Activated CD4-positive, CD25-positive, alpha-beta regulatory T cell treated with anti-CD3 and anti-CD28 coated beads, Interleukin-2, amount 50 U/mL, for 72 hours (primary cell): ENCODE measurements around the gene GNGT2.
"Not testable (repeated sequence)": the region's sequence is repeated elsewhere in the genome, so short reads cannot be mapped to it uniquely, and the experiment has no call there.

Experiments used
- DNase-seq: peaks from one replicate; pipeline ENCODE4 v3.0.0; 2021

The GNGT2 gene

DNA sequence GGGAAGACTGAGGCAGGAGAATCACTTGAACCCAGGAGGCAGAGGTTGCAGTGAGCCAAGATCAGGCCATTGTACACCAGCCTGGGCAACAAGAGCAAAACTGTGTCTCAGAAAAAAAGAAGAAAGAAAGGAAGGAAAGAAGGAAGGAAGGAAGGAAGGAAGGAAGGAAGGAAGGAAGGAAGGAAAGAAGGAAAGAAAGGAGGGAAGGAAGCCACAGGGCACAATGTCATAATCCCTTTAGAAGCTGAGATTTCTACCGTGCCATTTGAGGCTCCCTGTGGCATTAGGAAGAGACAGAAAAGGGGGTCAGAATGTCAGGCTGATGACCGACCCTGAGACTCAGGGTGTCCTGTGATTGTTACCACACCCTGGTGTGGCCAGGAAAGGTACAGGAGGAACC lies 6.6 kb downstream of the GNGT2 start:
- DNase-seq = no peak

DNA sequence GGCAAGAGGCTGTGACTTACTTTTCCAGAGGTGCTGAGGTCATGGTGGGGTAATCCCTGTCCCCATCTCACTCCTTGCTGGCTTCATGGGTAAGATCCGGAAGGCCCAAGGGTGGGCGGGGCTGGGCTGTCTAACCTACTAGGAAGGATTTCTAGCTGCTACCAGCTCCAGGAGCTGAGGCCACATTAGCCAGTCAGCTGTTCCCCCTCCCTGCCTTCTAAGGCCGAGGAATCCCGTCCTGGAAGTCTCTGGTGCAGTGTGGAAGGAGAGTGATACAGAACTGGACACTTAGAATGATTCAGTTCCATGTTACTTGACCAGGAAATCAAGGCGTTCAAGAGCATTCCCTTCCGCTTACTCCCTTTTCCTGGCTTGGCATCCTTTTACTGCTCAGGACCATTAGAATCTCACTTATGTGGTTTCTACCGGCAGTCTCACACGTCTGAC lies 8.9 kb downstream of the GNGT2 start:
- DNase-seq = no peak

DNA sequence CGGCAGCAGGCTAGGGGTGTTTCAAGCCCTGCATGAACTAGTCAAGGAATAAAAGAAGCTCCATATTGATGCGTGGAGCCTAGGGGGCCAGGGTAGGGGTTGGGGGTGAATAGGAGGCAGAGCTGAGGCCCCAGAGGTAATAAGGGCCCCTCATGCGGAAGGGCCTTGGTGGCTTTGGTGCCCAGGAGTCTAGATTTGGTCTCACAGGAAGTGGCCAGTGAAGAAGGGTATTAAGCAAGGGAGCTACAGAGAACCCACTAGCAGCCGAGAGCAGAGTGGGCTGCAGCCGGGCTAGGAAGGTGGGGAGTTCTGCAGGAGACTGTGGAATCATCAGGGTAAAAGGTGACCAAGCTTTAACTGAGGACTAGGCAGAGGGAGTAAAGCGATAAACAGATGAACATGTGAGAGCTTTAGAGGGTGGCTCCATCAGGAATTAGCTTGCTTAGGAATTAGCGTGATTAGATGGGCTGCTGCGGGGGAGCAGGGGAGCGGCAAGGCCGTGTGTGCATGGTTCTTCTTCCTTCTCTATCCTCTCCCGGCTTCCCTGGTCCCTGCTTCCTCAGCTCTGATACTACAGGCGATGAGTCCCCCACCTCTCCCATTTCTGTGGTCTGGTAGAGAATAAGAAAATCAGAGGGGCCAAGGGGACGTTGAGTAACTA lies 9.8 kb downstream of the GNGT2 start:
- DNase-seq = no peak

DNA sequence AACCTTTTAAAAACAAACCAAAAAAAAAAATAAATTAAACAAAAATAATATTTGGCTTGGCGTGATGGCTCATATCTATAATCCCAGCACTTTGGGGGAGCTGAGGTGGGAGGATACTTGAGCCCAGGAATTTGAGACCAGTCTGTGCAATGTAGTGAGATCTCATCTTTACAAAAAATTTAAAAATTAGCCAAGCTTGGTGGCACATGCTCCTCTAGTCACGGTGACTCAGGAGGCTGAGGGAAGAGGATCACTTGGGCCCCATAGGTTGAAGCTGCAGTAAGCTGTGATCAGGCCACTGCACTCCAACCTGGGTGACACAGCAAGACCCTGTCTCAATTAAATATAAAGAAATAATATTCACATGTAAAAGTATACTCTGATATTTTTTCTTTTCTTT lies 12.2 kb downstream of the GNGT2 start:
- DNase-seq = no peak

DNA sequence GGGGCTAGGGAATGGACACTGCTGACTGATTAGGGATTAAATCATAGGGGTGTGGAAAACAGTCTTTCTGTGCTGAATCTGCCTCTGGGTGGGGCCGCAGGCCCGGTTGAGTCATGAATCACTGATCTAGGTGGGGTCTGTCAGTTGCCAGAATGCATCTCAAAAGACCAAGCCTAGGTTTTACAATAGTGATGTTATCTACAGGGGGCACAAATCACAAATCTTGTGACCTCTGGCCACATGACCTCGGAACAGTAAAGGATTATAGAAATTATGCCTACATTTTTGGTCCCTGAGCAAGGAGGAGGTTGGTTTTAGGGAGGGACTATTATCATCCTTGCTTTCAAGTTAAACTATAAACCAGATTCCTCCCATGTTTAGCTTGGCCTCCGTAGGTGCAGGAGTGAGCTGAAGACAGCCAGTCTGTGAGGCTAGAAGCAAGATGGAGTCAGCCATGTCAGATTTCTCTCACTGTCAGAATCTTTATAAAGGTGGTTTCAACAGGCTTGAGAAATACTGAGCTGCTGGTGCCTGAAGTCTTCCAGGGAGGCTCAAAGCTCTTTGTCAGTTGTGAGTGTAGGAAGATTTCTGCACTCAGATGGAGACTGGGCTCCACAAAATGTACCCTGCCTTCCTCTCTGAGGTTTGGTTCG lies 12.9 kb downstream of the GNGT2 start:
- no peak for DNase-seq

DNA sequence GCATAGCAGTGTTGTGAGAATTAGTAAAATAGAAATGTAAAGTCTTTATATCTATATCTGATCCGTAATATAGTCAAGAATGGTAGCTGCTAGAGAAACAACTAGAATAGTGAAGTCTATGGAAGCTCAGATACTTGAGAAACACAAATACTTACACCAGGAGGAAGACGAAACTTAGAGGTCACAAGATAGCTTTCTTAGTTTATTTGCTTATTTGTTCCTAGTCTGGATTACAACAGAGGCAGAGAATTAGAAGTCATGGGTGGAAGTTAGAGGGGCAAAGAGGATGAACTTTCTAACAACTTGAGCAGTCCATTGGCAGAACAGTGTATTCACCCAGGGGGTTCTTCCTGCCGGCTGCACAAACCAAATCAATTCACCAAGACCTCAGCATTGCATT lies 13.9 kb downstream of the GNGT2 start:
- no peak for DNase-seq

DNA sequence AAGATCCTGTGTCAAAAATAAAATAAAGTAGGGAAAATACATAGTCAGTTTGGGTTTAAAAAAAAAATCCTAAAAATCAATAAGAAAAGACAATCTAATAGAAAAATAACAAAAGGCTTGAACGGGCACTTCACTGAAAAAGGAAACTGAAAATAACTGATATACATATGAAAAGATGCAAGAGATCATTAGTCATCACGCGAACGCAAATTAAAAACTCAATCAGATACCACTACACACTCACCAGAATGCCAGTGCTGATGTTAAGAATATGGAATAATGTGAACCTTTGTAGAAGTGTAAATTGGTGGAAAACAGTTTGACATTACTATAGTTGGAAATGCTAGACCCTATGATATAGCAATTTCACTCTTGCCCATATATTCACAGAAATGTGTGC lies 14.6 kb downstream of the GNGT2 start:
- no peak for DNase-seq

DNA sequence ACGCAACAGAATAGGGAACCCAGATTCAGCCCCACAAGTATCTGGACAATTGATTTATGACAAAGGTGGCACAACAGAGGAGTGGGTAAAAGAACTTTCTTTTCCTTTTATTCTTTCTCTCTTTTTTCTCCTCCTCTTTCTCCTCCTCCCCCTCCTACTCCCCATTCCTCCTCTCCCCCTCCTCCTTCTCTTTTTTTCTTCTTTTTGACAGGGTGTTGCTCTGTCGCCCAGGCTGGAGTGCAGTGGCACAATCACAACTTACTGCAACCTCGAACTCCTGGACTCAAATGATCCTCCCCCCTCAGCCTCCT lies 16.1 kb downstream of the GNGT2 start:
- DNase-seq = no peak

DNA sequence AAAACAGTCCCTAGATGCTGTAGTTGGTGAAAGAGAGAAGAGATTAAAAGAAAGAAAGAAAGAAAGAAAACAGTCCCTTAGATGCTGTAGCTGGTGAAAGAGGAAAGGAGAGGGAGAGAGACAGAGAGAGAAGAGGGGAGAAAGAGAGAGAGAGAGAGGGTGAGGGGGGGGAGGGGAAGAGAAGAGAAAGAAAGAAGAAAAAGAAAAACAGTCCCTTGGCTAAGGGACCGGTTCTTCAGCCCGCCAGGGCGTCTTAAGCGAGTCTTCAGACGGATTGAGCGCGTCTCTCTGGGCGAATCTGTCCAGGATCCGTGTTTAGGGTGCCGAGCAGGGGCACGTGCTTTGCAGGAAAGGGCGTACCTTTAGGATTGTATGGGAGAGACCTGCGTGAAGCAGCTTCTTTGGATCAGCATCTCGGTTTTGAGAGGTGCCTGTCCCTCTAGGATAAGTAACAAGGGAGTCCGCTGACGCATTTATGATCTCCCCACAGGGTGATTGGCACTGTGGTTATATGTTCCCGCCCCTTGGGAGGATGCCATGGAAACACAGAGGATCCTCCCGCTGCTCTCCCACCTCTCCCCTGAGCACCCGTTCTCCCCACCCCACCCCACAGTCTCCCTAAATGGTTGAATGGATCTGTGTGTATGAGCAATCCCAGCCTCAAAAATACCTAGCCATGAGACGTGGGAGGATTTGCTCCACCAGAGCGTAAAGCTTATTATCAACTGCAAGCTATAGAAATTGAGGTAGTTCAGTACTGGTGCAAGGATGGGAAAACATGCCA lies 16.7 kb downstream of the GNGT2 start:
- no peak for DNase-seq

DNA sequence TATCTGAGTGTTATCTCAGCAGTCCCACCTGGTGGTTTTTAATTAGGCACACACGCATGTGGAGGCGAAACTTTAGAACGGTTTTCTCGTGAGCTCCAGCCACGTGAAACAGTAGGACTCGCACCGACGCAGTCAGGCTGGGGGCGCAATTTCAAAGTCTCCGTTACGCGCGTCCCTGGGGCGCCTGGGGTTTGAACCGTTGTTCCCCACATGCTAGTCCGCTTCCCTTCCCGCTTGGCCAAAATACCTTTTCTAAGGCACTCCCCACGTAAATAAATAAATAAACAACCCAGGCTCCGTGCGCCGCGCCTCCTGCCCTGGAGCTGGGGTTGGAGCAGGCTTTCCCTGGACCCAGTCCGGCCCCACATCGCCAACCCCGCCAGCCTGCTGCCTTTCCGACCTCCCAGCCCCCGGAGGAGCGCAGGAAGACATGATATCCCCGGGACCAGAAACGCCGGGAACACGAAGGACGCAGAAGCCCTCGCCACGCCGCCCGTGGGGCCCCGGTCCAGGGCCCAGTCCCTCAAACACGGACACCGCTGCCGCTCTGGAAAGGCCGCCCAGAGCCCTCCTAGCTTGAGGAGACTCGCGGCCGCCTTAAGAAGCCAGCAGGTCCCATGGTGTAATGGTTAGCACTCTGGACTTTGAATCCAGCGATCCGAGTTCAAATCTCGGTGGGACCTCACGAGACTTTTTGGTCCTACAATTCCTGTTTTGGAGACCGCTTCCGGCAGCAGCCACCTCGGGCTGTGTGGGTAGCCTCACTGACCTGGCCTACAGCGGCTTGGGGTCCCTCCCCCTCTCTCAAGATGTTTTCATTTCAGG lies 18.2 kb downstream of the GNGT2 start:
- DNase-seq = peak; percentile 98

DNA sequence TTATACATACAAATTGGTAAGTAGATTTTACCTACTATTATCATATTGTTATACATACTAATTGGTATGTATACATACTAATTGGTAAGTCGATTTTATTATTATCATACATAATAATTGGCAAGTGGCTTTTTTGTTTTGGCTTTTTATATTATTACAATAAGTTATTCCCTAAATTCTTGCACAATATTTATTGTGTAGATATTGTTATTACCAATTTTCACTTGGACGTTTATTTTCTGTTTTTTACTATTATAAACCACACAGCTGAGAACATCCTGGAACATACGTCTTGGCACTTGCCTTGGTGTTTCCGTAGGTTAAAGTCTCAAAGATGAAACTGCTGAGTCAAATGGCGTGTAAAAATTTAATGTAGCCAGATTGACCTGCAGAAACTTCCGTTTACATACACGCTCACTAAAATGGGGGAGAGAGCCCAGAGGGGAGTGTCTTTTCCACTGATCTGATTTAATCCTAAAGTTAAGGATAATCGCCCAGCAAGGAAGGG lies 18.9 kb downstream of the GNGT2 start:
- no peak for DNase-seq

DNA sequence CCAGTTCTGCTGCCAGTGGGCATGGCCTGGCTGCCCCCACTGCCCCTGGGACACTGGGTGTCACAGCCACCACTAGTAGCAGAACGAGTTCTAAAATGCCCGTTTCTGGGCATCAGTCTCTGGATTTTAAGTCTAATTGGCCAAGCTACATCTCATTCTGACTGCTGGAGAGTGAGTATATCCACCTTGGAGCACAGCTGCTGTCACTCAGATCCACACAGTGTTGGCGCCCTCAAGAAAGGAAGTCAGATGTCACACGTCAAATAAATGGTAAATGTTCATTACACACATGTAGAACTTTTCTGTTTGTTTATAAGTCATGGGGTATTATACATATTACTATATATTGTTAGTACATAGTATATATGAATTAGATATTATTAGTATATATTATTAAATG lies 19.4 kb downstream of the GNGT2 start:
- no peak for DNase-seq

DNA sequence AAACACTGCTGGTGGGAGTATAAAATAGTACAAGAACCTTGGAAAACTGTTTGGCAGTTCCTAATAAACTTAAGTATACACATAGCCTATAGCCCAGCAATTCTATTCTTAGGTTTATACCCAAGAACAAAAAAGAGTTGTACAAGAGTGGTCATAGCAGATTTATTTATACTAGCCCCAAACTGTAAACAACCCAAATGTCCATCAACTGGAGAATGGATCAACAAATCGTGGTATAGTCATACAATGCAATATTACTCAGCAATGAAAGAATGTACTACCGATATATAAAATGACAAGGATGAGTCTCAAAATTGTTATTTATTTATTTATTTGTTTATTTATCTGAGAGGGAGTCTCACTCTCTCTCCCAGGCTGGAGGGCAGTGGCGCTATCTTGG lies 23.1 kb downstream of the GNGT2 start:
- no peak for DNase-seq

DNA sequence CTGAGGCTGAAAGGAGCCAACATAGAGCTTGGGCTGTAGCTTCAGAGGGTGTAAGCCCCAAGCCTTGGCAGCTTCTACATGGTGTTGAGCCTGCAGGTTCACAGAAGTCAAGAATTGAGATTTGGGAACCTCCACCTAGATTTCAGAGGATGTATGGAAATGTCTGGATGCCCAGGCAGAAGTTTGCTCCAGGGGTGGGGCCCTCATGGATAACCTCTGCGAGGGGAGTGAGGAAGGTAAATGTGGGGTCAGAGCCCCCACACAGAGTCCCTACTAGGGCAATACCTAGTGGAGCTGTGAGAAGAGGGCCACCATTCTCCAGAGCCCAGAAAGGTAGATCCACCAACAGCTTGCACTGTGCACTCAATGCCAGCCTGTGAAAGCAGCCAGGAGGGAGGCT lies 25.0 kb downstream of the GNGT2 start:
- not testable (repeated sequence) for DNase-seq

DNA sequence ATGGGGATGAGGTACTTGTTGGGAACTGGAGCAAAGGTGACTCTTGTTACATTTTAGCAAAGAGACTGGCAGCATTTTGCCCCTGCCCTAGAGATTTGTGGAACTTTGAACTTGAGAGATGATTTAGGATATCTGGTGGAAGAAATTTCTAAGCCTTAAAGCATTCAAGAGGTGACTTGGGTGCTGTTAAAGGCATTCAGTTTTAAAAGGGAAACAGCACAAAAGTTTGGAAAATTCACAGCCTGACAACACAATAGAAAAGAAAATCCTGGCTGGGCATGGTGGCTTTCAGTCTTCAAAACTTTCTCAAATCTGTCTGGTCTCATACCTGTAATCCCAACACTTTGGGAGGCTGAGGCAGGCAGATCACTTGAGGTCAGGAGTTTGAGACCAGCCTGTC lies 25.9 kb downstream of the GNGT2 start:
- DNase-seq = not testable (repeated sequence)

DNA sequence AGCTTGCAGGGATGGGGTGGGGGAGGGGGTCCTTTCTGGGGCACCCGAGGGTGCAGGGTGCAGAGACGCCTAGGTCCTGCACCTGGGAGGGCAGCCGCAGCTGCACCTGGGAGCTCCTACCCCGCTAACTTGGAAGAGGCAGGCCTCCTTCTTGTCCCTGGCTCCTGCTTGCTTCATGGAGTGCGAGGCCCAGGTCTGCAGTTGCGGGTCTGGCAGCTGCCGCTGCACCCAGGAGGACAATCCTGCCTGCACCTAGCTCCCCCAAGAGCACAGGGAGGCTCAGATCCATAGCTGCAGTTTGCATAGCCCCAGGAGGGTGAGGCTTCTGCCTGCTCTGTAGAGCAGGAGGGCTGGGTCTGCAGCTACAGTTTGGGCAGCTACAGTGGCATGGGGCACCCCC lies 26.6 kb downstream of the GNGT2 start:
- no peak for DNase-seq

DNA sequence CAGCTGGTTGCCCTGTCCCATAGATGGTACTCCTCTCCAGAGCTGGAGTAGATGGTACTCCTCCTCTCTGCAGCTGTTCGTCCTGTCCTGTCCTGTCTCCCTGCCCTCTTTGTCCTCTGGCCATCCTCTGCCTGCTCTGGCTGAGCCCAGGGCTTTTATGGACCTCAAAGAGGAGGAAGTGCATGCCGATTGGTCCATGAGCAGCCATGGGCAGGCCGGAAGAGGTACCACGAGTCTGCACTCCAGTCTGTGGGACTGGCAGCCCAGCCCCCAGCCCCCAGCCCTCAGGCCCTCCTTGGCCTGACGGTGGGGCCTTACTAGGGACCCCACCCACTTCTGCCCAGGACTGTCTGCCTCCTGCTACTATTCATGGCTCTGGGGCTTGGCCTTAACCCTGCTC lies 27.0 kb downstream of the GNGT2 start:
- DNase-seq = no peak

DNA sequence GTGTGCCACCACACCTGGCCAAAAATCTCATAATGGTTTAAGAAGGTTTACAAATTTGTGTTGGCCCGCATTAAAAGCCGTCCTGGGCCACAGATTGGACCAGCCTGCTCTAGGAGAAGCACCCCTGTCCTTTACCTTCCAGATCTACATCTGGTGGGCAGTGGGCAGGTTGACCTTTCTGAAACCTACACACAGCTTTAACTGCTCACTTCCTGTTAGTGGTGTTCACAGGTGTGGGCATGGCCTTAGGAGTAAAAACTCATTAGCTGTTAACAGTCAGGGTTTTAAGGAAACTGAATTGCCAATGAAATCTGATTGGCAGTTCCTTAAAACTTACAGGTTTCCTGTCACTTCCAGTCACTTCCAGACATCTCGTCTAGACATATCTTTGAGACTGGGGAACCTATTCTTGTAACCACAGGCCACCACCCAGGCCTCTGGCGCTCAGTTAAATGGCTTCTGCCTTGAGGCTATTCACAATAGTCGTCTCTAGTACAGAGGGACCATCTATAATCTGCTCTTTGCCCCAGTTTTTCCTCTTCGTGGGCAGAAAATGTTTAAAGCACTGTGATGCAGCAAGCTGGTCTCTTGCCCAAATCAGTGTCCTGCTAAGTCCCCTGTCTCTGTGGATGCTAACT lies 29.3 kb downstream of the GNGT2 start:
- DNase-seq = no peak

DNA sequence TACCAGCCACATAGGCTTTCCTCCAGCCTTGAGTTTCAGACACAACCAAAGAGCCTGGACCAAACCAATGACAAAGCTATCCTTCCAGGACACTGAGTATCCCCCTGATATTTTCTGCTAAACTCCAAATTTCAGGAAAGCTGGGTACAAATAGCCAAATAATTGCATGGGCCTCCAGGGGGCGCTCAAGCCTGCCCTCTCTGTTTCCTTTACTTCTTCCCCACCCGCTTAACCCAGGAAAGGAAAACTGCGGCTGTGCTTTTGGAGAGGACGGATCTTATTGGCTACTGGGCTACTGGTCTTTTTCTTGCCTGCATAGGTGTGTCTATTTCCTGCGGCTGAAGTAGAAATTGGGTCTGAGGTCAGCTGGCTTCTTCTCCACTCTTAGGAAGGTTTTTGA lies 30.1 kb downstream of the GNGT2 start:
- peak; percentile 70 for DNase-seq

DNA sequence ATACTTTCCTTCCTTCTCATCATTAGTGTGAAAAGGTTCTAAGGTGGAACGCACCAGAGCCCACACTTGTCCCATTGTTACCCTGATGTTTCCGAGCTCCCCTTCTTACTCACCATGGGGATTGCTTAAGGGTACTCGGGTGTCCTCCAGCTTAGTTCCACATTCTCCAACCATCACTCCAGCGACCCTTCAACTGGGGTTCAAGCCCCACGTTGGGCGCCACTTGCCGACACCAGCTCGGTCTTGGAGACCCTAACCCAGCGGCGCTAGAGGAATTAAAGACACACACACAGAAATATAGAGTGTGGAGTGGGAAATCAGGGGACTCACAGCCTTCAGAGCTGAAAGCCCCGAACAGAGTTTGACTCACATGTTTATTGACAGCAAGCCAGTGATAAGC lies 34.4 kb downstream of the GNGT2 start:
- not testable (repeated sequence) for DNase-seq

DNA sequence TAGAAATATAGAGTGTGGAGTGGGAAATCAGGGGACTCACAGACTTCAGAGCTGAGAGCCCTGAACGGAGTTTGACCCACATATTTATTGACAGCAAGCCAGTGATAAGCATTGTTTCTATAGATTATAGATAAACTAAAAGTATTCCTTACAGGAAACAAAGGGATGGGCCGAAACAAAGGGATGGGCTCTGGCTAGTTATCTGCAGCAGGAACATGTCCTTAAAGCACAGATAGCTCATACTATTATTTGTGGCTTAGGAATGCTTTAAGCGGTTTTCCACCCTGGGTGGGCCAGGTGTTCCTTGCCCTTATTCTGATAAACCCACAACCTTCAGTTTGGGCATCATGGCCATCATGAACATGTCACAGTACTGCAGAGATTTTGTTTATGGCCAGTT lies 39.7 kb downstream of the GNGT2 start:
- DNase-seq = not testable (repeated sequence)

DNA sequence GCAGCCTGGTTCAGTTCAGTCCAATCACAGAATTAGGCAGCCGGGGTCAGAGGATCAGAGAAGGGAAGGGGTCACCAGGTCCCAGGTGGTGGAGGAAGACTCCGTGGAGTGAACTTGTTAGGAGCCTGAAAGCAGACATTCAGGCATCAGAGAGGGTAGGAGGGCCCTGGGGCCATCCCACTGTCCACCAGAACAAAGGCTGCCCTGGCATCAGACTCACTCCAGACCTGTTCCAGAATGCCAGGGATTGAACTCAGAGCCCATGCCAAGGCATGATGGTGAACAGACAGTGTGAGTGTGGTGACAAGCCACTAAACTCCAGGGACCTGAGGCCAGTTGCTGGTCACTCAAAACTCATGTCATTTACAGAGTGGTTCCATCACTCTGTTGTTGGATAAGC lies 40.2 kb downstream of the GNGT2 start:
- no peak for DNase-seq

DNA sequence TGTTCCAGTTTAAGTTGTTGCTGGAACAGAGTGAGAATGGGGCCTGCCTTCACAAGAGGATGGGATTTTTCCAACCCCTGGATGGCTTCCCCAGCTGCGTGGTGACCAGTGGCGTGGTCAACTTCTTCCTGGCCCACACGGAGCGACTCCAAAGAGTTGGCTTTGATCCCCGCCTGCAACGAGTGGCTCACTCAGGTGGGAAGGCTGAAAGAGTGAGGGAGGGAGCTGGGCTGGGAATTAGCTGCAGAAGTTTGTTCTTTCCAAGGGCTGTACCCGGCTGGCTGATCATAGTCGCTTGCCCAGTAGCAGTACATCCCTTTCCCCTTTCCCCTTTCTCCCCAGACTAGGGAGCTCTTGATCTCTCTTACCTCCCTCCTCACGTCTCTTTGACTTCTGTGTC lies 41.7 kb downstream of the GNGT2 start:
- no peak for DNase-seq
